ENCODE data around the gene RNF220.

The RNF220 gene

DNA sequence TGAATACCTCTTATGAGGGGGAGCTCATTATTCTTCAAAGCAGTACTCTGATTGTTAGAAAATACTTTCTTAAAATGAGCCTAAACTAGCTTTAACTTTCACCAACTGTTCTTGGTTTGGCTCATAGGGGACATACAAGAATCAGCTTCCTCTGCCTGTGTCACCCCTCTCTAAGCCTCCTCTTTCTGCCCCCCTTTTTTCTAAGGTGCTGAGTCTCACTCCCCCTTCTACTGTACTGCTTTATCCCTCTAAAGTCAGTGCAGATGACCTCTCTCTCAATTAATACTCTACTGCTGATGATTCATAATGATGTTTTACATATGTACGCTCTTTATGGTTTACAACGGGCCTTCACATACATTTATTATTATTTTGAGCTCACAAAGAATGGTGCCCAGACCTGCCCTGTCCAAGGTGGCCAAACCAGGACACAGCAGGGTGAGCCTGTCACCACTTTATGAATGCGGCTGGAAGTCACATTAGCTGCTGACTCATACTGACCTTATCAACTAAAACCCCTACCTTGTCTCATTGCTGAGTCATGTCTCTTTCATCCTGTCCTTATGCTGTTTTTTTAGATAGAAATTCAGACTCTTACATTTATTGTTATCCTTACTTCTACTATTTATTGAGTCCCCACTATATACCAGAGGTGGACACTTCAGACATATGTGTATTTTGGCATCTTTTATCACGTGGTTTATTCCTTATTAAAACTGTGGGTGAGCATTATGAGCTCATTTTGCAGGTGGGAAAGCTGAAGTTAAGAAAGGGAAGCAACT lies 126.9 kb downstream of the RNF220 start:
- Histone ChIP-seq H3K4me3 (ENCODE audit: low read length) (no peak overlapping the region), H3K4me1 (ENCODE audit: control insufficient read depth, insufficient read depth, low read length) (no peaks in the 10 kb centered on the region), H3K27me3 (ENCODE audit: control insufficient read depth, insufficient read depth, low read length) (no peaks in the 10 kb centered on the region), H3K9ac (ENCODE audit: low read length) (no peak overlapping the region), H3K36me3 (ENCODE audit: control insufficient read depth, insufficient read depth, low read length) (no peaks in the 10 kb centered on the region), H3K27ac (ENCODE audit: low read depth, low read length) (no peak overlapping the region)

DNA sequence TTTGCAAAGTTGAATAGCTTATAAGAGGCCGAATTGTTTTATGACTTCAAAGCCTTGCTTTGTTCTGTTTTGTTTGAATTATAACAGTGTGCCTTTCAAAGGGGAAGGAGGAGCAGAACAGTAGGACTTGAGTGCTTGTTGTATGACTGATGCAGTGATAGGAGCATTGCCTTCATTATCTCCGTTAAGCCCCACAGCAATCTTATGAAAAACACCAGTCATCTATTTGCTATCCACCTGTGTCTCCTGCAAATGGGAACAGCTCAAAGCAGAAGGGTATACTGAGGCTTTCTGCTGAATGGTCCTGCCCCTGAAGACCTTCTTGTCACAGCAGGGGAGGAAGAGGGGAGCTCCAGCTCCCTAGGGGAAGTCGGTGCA lies 127.5 kb downstream of the RNF220 start:
- no peak overlapping the region for H3K9ac ChIP-seq (ENCODE audit: low read length)
- H3K27ac ChIP-seq (ENCODE audit: low read depth, low read length) = no peak overlapping the region

DNA sequence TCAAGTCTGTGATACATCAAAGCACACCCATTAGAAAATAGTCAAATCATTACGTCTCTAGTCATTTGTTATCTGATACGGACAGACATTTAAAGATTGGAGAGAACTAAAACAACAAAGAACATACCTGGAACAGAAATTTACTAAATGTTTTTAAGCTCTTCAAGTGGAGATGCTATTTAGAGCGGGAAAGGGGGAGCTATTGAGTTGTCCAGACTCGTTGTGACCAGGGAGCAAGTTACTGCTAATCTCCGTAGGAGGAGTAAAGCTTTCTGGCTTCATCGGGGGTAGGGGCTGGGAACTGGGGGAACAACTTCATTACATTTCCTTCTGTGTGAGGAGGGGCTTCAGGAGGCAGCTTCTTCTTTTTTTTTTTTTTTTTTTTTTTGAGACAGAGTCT lies 129.7 kb downstream of the RNF220 start:
- no peak overlapping the region for H3K4me3 ChIP-seq (ENCODE audit: low read length)
- no peaks in the 10 kb centered on the region for H3K36me3 ChIP-seq (ENCODE audit: control insufficient read depth, insufficient read depth, low read length)
- no peaks in the 10 kb centered on the region for H3K4me1 ChIP-seq (ENCODE audit: control insufficient read depth, insufficient read depth, low read length)
- no peak overlapping the region for H3K9ac ChIP-seq (ENCODE audit: low read length)
- H3K27me3 ChIP-seq (ENCODE audit: control insufficient read depth, insufficient read depth, low read length) = no peaks in the 10 kb centered on the region
- no peak overlapping the region for H3K27ac ChIP-seq (ENCODE audit: low read depth, low read length)

More for the DNA sequence above, 127.5 kb downstream of the RNF220 start:
- Histone ChIP-seq H3K27me3 (ENCODE audit: control insufficient read depth, insufficient read depth, low read length) (no peaks in the 10 kb centered on the region), H3K4me3 (ENCODE audit: low read length) (no peak overlapping the region), H3K36me3 (ENCODE audit: control insufficient read depth, insufficient read depth, low read length) (no peaks in the 10 kb centered on the region), H3K4me1 (ENCODE audit: control insufficient read depth, insufficient read depth, low read length) (no peaks in the 10 kb centered on the region)

DNA sequence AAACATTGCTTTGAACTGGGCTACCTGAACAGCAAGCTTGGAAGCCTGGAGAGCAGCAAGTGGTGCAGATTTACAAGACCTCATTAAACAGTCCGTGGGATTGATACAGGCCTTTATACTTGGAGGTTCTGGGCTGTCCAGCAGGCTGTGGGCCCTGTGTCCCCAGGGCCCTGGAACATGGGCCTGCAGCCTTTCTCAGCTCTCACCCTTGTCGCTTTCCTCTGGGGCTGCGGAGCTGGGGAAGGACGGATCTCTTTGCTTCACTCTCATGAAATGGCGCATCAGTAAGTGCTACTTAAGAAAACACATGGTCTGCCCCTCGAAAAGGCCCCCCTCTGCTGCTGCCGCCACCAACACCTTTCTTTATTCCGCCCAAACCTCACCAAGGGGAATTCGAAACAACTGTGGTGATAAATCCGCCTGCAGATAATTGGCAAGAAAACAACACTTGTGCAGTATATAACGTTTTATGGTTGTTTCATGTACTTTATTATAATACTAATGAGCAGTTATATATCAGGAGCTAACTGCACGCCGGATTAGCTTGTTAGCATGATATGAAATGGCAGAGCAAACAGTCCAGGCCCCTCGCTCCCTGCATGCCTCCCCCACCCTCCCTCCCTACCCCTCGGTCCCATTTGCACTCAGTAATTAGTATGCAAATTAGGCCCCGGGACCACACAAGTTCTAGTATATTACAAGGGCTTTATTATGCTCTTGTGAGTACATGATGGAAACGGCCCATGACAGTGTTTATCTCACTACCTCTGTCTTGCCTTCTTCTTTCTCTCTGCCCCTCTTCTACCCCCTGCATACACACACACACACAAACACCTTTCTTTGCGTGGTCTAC lies 131.5 kb downstream of the RNF220 start:
- H3K36me3 ChIP-seq (ENCODE audit: control insufficient read depth, insufficient read depth, low read length) = no peaks in the 10 kb centered on the region
- H3K4me3 ChIP-seq (ENCODE audit: low read length) = no peak overlapping the region
- H3K27me3 ChIP-seq (ENCODE audit: control insufficient read depth, insufficient read depth, low read length) = no peaks in the 10 kb centered on the region
- no peak overlapping the region for H3K9ac ChIP-seq (ENCODE audit: low read length)
- H3K4me1 ChIP-seq (ENCODE audit: control insufficient read depth, insufficient read depth, low read length) = no peaks in the 10 kb centered on the region
- no peak overlapping the region for H3K27ac ChIP-seq (ENCODE audit: low read depth, low read length)

DNA sequence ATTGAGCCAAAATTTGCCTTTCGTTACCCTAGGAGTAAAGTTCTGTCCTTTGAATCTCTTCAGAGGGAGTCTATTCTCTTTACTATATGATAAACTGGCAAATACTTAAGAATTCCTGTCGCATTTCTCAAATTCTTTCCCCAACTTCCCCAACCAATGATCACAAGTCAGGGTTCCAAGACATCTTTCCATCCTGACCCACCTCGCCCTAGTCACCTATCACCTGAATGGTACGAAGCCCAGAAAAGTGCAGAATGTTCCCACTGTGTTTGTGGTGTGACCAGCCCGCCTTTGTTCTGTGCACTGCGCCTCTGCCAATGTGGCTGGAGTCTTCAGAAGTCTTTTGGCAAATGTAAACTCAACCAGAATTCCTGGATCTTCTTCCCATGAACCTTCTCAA lies 132.5 kb downstream of the RNF220 start:
- Histone ChIP-seq H3K27me3 (ENCODE audit: control insufficient read depth, insufficient read depth, low read length) (no peaks in the 10 kb centered on the region), H3K27ac (ENCODE audit: low read depth, low read length) (no peak overlapping the region), H3K36me3 (ENCODE audit: control insufficient read depth, insufficient read depth, low read length) (no peaks in the 10 kb centered on the region), H3K4me3 (ENCODE audit: low read length) (no peak overlapping the region), H3K4me1 (ENCODE audit: control insufficient read depth, insufficient read depth, low read length) (no peaks in the 10 kb centered on the region), H3K9ac (ENCODE audit: low read length) (no peak overlapping the region)

DNA sequence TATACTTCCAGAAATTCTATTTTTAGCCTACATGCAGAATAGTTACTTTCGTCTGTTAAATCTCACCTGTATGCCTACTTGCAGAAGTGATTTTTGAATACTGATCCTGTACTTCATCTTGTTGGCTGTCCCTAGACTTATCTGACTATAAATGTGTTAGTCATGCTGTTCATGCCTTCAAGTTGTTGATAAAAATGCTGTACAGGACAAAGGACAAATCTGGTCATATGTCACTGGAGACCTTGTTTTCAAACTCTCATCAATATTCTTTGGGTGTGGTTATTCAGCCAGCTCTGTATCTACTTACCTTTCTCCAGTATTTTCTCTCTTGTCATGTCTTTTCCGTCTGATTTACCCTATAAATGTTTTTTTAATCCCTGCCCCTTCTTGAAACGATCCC lies 132.9 kb downstream of the RNF220 start:
- Histone ChIP-seq H3K27ac (ENCODE audit: low read depth, low read length) (no peak overlapping the region), H3K4me1 (ENCODE audit: control insufficient read depth, insufficient read depth, low read length) (no peaks in the 10 kb centered on the region), H3K27me3 (ENCODE audit: control insufficient read depth, insufficient read depth, low read length) (no peaks in the 10 kb centered on the region), H3K36me3 (ENCODE audit: control insufficient read depth, insufficient read depth, low read length) (no peaks in the 10 kb centered on the region), H3K9ac (ENCODE audit: low read length) (no peak overlapping the region), H3K4me3 (ENCODE audit: low read length) (no peak overlapping the region)

DNA sequence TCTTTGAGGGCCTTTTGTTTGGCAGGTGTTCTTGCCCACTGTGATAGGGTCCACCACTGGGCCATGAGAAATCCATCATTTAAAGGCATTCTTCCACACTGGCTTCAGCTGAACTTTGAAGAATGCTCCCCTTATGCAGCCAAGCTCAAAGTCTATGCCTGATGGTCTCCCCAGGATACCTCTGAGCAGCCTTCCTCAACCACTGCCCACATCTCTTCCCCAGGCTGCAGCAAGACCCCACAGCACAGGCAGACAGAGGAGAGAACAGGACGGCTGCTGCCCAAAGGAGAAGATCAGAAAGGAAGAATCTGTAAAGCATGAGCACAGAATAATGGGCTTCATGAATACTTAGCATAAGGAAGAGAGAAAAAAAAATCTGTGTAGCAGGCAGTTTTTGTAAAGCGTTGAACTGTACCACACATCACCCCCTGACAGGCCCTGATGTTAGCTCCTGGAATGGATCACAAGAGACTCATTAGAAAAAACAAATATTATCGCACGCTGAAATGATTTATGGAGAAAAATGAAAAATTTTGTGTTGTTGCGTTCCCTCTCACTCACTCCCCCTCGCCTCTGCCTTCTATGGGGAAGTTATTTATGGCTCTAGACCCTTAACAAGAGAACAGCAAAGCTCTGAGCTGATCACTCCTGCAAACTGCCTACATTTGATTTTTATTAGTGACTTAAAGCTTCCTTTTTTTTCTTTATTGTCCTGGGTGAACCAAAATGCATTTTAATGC lies 135.1 kb downstream of the RNF220 start:
- H3K27me3 ChIP-seq (ENCODE audit: control insufficient read depth, insufficient read depth, low read length) = no peaks in the 10 kb centered on the region
- H3K4me1 ChIP-seq (ENCODE audit: control insufficient read depth, insufficient read depth, low read length) = no peaks in the 10 kb centered on the region
- no peak overlapping the region for H3K9ac ChIP-seq (ENCODE audit: low read length)
- H3K27ac ChIP-seq (ENCODE audit: low read depth, low read length) = no peak overlapping the region
- no peaks in the 10 kb centered on the region for H3K36me3 ChIP-seq (ENCODE audit: control insufficient read depth, insufficient read depth, low read length)
- H3K4me3 ChIP-seq (ENCODE audit: low read length) = no peak overlapping the region

DNA sequence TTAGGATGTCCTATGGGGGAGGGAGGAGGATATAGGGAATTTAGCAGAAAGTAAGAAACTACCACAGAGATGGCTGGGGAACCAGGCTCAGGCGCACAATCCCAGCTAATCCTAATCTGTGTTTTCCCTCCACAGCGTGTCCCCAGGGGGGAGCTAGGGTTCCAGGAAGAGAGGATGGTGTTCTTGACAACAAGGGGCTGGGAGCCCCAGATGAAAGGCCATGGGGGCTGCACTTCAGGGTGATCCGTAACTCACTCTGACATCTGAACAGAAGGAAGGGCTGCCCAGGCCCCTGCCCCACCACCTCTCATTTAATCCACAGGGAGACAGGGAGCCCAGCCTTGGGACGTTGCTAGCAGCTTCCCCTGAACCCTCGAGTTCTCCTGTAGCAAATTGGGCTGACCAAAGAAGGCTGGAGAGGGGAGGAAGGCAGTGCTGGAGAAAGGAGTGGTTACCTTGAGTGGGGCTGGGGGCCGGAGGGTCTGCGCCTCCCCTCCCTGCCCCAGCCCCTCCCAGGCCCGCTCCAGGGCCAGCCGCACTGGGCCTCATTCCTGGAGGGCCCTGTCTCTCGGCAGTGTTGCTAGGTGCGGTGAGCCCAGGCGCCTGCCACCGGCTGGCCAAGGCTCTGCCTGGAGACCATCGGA lies 137.5 kb downstream of the RNF220 start:
- Histone ChIP-seq H3K4me1 (ENCODE audit: control insufficient read depth, insufficient read depth, low read length) (no peaks in the 10 kb centered on the region), H3K9ac (ENCODE audit: low read length) (no peak overlapping the region), H3K4me3 (ENCODE audit: low read length) (no peak overlapping the region), H3K36me3 (ENCODE audit: control insufficient read depth, insufficient read depth, low read length) (no peaks in the 10 kb centered on the region), H3K27me3 (ENCODE audit: control insufficient read depth, insufficient read depth, low read length) (no peaks in the 10 kb centered on the region), H3K27ac (ENCODE audit: low read depth, low read length) (no peak overlapping the region)

DNA sequence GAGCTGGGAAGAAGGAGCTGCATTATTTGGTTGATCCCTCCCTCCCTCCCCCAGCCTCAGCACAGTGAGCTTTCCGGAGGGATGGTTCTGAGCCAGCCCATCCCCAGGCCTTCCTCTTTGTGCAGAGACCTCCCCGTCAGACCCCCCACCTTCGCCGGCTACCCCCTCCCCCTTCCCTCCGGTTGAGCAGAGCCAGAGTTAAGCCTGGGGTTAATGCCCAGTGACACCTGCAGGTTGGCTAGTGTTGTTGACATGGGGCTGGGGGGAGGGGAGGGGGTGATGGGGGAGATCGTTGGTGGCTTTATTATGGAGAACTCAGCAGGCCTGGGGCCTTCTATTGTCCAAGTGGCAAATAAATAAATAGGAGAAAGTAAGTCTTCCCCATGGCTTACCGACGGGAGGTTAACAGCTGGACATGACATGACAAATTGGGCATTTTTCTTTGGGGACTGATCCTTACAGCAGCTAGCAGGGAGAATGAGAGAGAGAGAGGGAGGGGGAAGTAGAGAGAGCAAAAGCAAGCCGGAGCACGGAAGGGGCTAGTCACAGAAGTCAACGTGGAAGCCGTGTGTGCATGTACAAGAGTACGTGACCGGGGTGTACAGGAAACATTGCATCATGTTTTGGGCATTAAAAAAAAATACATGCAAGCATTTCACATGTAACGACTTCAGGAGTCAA lies 138.1 kb downstream of the RNF220 start:
- Histone ChIP-seq H3K27ac (ENCODE audit: low read depth, low read length) (no peak overlapping the region), H3K9ac (ENCODE audit: low read length) (no peak overlapping the region), H3K27me3 (ENCODE audit: control insufficient read depth, insufficient read depth, low read length) (no peaks in the 10 kb centered on the region)

DNA sequence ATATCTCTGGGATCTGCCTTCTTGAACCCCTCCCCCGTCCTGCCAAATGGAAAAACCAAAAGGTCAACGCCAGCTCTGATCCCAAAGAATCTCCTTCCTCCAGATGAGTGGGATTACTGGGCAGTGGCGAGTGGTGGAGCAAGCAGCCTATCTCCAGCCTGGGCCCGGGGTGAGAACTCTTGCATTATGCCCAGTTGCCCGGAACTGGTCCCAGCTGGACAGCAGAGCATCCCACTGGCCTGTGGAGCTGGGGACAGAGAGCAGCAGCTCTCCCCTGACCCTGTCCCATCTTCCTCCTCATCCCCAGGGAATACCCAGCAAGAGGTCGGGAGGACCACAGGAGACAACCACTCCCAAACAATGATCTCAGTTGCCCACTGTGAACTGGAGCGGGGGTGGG lies 138.7 kb downstream of the RNF220 start:
- no peak overlapping the region for H3K9ac ChIP-seq (ENCODE audit: low read length)

More for the DNA sequence above, 138.1 kb downstream of the RNF220 start:
- Histone ChIP-seq H3K4me3 (ENCODE audit: low read length) (no peak overlapping the region), H3K36me3 (ENCODE audit: control insufficient read depth, insufficient read depth, low read length) (no peaks in the 10 kb centered on the region), H3K4me1 (ENCODE audit: control insufficient read depth, insufficient read depth, low read length) (no peaks in the 10 kb centered on the region)

DNA sequence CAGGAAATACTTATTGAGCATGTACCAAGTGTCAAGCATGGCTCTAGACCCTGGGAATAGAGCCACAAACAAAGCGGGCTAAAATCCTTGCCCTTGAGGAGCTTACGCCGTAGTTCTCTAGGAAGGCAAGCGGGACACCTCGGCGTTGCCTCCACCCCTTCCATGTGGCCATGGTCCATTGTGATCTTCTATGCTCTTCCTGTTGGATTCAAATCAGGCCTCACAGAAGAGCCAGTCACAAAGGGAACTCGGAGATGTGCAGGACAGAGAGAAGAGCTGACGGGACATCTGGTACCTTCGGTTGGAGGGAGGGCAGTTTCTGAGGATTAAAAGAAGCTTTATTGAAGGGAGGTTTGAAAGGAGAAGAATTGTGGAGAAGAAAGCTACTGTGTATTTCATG lies 139.9 kb downstream of the RNF220 start:
- Histone ChIP-seq H3K9ac (ENCODE audit: low read length) (no peak overlapping the region), H3K4me1 (ENCODE audit: control insufficient read depth, insufficient read depth, low read length) (no peaks in the 10 kb centered on the region)

More for the DNA sequence above, 138.7 kb downstream of the RNF220 start:
- Histone ChIP-seq H3K4me1 (ENCODE audit: control insufficient read depth, insufficient read depth, low read length) (no peaks in the 10 kb centered on the region), H3K36me3 (ENCODE audit: control insufficient read depth, insufficient read depth, low read length) (no peaks in the 10 kb centered on the region), H3K4me3 (ENCODE audit: low read length) (no peak overlapping the region), H3K27ac (ENCODE audit: low read depth, low read length) (no peak overlapping the region), H3K27me3 (ENCODE audit: control insufficient read depth, insufficient read depth, low read length) (no peaks in the 10 kb centered on the region)

More for the DNA sequence above, 139.9 kb downstream of the RNF220 start:
- H3K4me3 ChIP-seq (ENCODE audit: low read length) = no peak overlapping the region
- no peak overlapping the region for H3K27ac ChIP-seq (ENCODE audit: low read depth, low read length)
- no peaks in the 10 kb centered on the region for H3K27me3 ChIP-seq (ENCODE audit: control insufficient read depth, insufficient read depth, low read length)
- H3K36me3 ChIP-seq (ENCODE audit: control insufficient read depth, insufficient read depth, low read length) = no peaks in the 10 kb centered on the region

All from rectal smooth muscle tissue (tissue), 1 donor.